ENCODE results near the gene LIFR. TPM values are rescaled to one million over a fixed set of nuclear protein-coding genes. Genes with fewer than 3 reads are reported as not detected.

Gene LIFR
- total RNA-seq, 1 experiment from 2014 or later = 7.8 TPM

- Histone ChIP-seq H2BK120ac (ENCODE audit: low read depth, low read length, poor library complexity, severe bottlenecking) (no peak overlapping the region), H3K14ac (ENCODE audit: insufficient read depth, low read length) (no peak overlapping the region), H3K56ac (ENCODE audit: insufficient read length, low read depth, low read length) (no peak overlapping the region), H3K23me2 (ENCODE audit: insufficient read length, low read depth, low read length, poor library complexity, severe bottlenecking) (peaks cover 9% of the 10 kb centered on the region), H4K8ac (replicated peaks; ENCODE audit: insufficient read length, low read depth, low read length) (no peak overlapping the region), H2AFZ (ENCODE audit: low read length) (no peak overlapping the region), H3K27me3 (ENCODE audit: insufficient read depth, low read length) (no peaks in the 10 kb centered on the region), H3K27ac (ENCODE audit: insufficient read length, low read depth, low read length) (no peak overlapping the region), H3K18ac (ENCODE audit: insufficient read length, low read depth, low read length) (no peak overlapping the region), H3K9me3 (ENCODE audit: control insufficient read depth, low read depth, low read length) (no peaks in the 10 kb centered on the region), H2AK5ac (ENCODE audit: insufficient read length, low read length) (no peak overlapping the region), H3T11ph (ENCODE audit: low read length) (no peak overlapping the region), H3K23ac (ENCODE audit: insufficient read length, low read depth, low read length) (no peak overlapping the region), H3K4me1 (ENCODE audit: insufficient read depth, low read length) (peaks cover 3% of the 10 kb centered on the region), H3K79me1 (ENCODE audit: insufficient read depth, low read depth, low read length, poor library complexity, severe bottlenecking) (peaks cover 4% of the 10 kb centered on the region), H2BK12ac (ENCODE audit: insufficient read length, low read depth, low read length) (no peak overlapping the region), H3K9ac (ENCODE audit: extremely low read depth, insufficient read length, low read length) (no peak overlapping the region), H4K20me1 (ENCODE audit: control insufficient read depth, insufficient read depth, insufficient read length) (no peaks in the 10 kb centered on the region), H2BK20ac (ENCODE audit: low read depth, low read length, poor library complexity, severe bottlenecking) (no peak overlapping the region), H3K4ac (ENCODE audit: low read depth, low read length) (no peak overlapping the region), H2BK5ac (ENCODE audit: insufficient read length, low read length) (no peak overlapping the region), H3K4me2 (ENCODE audit: insufficient read depth, insufficient read length, low read length) (no peak overlapping the region), H4K91ac (ENCODE audit: insufficient read length, low read depth, low read length) (no peak overlapping the region), H2BK15ac (ENCODE audit: low read depth, low read length) (no peak overlapping the region), H4K5ac (ENCODE audit: insufficient read length, low read depth, low read length) (no peak overlapping the region), H3K79me2 (ENCODE audit: insufficient read depth, low read length) (no peaks in the 10 kb centered on the region; the same call in 1 of the 2 replicates)
- H3K4me3 Mint-ChIP-seq = no peak overlapping the region
- H3K9me3 Mint-ChIP-seq = no peaks in the 10 kb centered on the region
- H3K4me1 Mint-ChIP-seq = peaks cover 18 to 20% of the 10 kb centered on the region in 2 experiments
- peaks cover 0 to 2% (median 0%) of the 10 kb centered on the region in 3 experiments; a peak in 2 of 7 replicates for H3K36me3 Mint-ChIP-seq (ENCODE audit: insufficient read depth in 1 of 3, low read depth in 3 of 3)
- peaks cover 6% of the 10 kb centered on the region for H3K27me3 Mint-ChIP-seq (ENCODE audit: low read depth)
- TF ChIP-seq CTCF (conservative IDR thresholded peaks at IDR 0.05) = no peak
- no CpG with 5 or more reads among the region's 3 CpGs for WGBS (ENCODE audit: extremely low coverage, insufficient read length, low lambda C conversion rate)
- no peak overlapping the region for H3K27ac Mint-ChIP-seq
- DNase-seq = no peak
These were observed 2.0 kb downstream of the LIFR start for GRCh38 chr5:38554403-38554802.

All from H9 (cell line).